Retinal pigment epithelial cell (primary cell): Measurements from ENCODE around the gene MRPL48.

Experiments
- DNase-seq: peaks from one replicate; pipeline ENCODE4 v3.0.0-alpha.2; 2010; ENCODE audit warnings: low read depth
- H3K4me3 ChIP-seq: 2 replicates; pipeline ENCODE4 v1.5.1; 2011; ENCODE audit warnings: mild to moderate bottlenecking, low read length, control low read depth, moderate library complexity
- CTCF ChIP-seq: conservative IDR thresholded peaks from 2 replicates; pipeline ENCODE4 v1.5.1; 2011; ENCODE audit warnings: low read depth, low read length, control low read depth, inconsistent platforms

The MRPL48 gene

GRCh38 chr11:73752216-73752867 is 35.3 kb upstream of the MRPL48 start:
- no peak overlapping the region for H3K4me3 ChIP-seq
- no peak for TF ChIP-seq CTCF
- DNase-seq: no peak

- TF ChIP-seq CTCF: no peak
- no peak overlapping the region for H3K4me3 ChIP-seq
- DNase-seq: no peak
These were observed 34.8 kb upstream of the MRPL48 start for GRCh38 chr11:73752903-73753302.

DNA sequence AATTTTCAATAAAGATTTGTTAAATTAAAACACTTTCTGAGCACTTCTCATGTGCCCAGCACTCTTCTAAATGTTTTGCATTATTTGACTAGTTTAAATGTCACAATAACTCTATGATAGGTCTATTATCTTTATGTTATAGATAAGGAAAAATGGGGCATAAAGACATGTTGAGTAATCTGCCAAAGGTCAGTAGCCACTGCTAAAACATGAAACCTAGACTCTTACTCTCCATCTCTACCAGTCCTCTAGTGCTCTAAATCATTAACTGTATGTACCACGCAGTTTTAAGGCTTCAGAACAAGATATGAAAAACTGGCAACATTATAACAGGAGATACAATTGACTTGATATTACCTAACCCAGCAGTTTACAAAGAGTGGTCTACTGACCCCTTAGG is 33.7 kb upstream of the MRPL48 start:
- no peak for DNase-seq
- no peak for TF ChIP-seq CTCF

GRCh38 chr11:73755670-73756069 is 32.0 kb upstream of the MRPL48 start:
- no peak for DNase-seq

More for the DNA sequence above, 33.7 kb upstream of the MRPL48 start:
- no peak overlapping the region for H3K4me3 ChIP-seq

DNA sequence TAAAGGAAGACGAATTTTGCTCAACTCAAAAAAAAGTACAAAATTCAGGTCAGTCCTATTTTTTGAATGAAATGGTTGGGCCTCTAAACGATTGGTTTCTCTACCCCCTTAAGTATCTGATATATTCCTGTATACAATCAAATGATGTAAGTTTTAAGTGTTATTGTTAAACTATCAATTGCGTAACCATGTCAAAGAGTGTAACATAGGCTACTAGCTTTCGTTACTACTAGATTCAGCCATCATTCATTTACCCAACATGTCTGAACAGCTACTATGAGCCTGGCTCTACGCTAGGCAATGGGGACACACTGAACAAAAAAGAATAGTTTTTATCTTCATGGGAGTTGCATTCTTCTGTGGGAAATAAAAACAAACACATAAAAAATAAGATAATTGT is 30.1 kb upstream of the MRPL48 start:
- no peak for DNase-seq
- H3K4me3 ChIP-seq: no peak overlapping the region
- no peak for TF ChIP-seq CTCF

More at GRCh38 chr11:73755670-73756069, 32.0 kb upstream of the MRPL48 start:
- no peak for TF ChIP-seq CTCF
- no peak overlapping the region for H3K4me3 ChIP-seq

DNA sequence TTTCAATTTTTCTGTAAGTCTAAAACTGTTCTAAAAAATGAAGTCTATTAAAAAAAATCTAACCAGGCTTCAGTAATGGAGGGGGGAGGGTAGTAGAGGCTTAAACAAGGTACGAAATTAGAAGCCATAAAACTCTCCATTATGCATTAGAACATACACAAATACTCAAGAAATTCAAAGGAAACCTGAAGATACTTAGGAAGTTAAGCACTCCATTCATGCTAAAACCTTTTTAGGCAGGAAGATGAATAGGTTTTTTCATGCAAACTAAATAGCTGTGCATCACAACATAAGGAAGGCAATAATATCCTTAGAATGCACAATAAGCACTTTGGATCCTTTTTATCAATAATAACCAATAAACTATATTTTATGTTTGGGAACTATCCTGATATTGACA is 29.2 kb upstream of the MRPL48 start:
- no peak for DNase-seq
- peak overlapping the region; percentile 98 for H3K4me3 ChIP-seq
- no peak for TF ChIP-seq CTCF

- no peak for DNase-seq
- H3K4me3 ChIP-seq: peak overlapping the region; percentile 98
- peak; percentile 21 for TF ChIP-seq CTCF
These were observed 28.0 kb upstream of the MRPL48 start for GRCh38 chr11:73759610-73760134.
